GM15510 (cell line): Measurements from ENCODE around the gene SLC5A10.

Experiments
- POLR2A ChIP-seq: IDR thresholded peaks from 3 replicates; pipeline ENCODE4 v1.6.1; 2011; ENCODE audit warnings: borderline replicate concordance; ENCODE audit not compliant: insufficient read length; ENCODE audit errors: extremely low read depth

SLC5A10 gene

GRCh38 chr17:18968945-18969887 is 17.3 kb downstream of the SLC5A10 start:
- no peak for TF ChIP-seq POLR2A

GRCh38 chr17:18970582-18971480 is 18.9 kb downstream of the SLC5A10 start:
- TF ChIP-seq POLR2A = no peak

- no peak for TF ChIP-seq POLR2A
These were observed 19.8 kb downstream of the SLC5A10 start for GRCh38 chr17:18971801-18972200.

GRCh38 chr17:18974407-18975149 is 22.6 kb downstream of the SLC5A10 start:
- TF ChIP-seq POLR2A = no peak

- no peak for TF ChIP-seq POLR2A
These were observed 23.6 kb downstream of the SLC5A10 start for GRCh38 chr17:18975597-18975996.

GRCh38 chr17:18976201-18976600 is 24.2 kb downstream of the SLC5A10 start:
- no peak for TF ChIP-seq POLR2A

- no peak for TF ChIP-seq POLR2A
These were observed 25.1 kb downstream of the SLC5A10 start for GRCh38 chr17:18977021-18977420.

- TF ChIP-seq POLR2A = no peak
These were observed 25.7 kb downstream of the SLC5A10 start for GRCh38 chr17:18977646-18978045.

GRCh38 chr17:18978050-18978449 is 26.1 kb downstream of the SLC5A10 start:
- TF ChIP-seq POLR2A = no peak

GRCh38 chr17:18978655-18979054 is 26.7 kb downstream of the SLC5A10 start:
- no peak for TF ChIP-seq POLR2A

GRCh38 chr17:18980682-18981334 is 28.8 kb downstream of the SLC5A10 start:
- TF ChIP-seq POLR2A = no peak

- no peak for TF ChIP-seq POLR2A
These were observed 29.3 kb downstream of the SLC5A10 start for GRCh38 chr17:18981335-18981641.

GRCh38 chr17:18981642-18982424 is 29.9 kb downstream of the SLC5A10 start:
- TF ChIP-seq POLR2A = no peak

- TF ChIP-seq POLR2A = no peak
These were observed 32.5 kb downstream of the SLC5A10 start for GRCh38 chr17:18984273-18985114.

GRCh38 chr17:18985475-18985874 is 33.5 kb downstream of the SLC5A10 start:
- no peak for TF ChIP-seq POLR2A
